Brain microvascular endothelial cell (primary cell): ENCODE results near the gene CUL5.

ENCODE experiments used
- DNase-seq: peaks from one replicate; pipeline ENCODE4 v3.0.0-alpha.2; 2020
- H3K27ac ChIP-seq: fragments of 250-450 bp; sonication (Bioruptor Pico); 2 replicates; pipeline ENCODE4 v1.5.1; 2020; ENCODE audit warnings: mild to moderate bottlenecking, moderate library complexity
- H3K27me3 ChIP-seq: fragments of 250-450 bp; sonication (Bioruptor Pico); replicated peaks from 2 replicates; pipeline ENCODE4 v1.5.1; 2020; ENCODE audit warnings: mild to moderate bottlenecking
- H3K36me3 ChIP-seq: fragments of 250-450 bp; sonication (Bioruptor Pico); replicated peaks from 2 replicates; pipeline ENCODE4 v1.5.1; 2020; ENCODE audit warnings: mild to moderate bottlenecking
- H3K4me3 ChIP-seq: 2 replicates; pipeline ENCODE4 v1.5.1; 2011; ENCODE audit warnings: low read depth, mild to moderate bottlenecking, control low read depth, low read length, moderate library complexity
- in situ Hi-C: cut with HindIII; loops from 2 replicates; pipeline ENCODE4 v1.10.0; 2017; ENCODE audit warnings: low sequenced_read_pairs, low pct_ligation_motif_present
- TF ChIP-seq, protein P1 (sequence below): IDR thresholded peaks from 2 replicates; pipeline ENCODE4 v1.5.1; 2011; ENCODE audit warnings: low read depth, mild to moderate bottlenecking, moderate library complexity, low read length, control low read depth, inconsistent platforms; ENCODE audit errors: missing control alignments

The CUL5 gene

DNA sequence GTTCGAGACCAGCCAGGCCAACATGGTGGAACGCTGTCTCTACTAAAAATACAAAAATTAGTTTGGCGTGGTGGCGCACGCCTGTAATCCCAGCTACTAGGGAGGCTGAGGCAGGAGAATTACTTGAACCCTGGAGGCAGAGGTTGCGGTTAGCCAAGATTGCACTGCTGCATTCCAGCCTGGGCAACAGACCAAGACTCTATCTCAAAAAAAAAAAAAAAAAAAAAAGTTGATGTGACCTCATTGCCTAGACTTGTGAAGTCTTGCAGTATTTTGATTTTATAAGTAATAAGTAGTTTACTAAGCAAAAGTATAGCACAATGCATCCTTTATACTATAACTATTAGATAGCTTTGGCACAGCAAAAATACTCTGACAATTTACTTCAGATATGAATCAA lies 9.9 kb upstream of the CUL5 start:
- DNase-seq: no peak
- Histone ChIP-seq H3K36me3 (no peaks in the 10 kb centered on the region), H3K27me3 (no peaks in the 10 kb centered on the region), H3K27ac (no peak overlapping the region), H3K4me3 (no peak overlapping the region)
- TF ChIP-seq, protein P1, sequence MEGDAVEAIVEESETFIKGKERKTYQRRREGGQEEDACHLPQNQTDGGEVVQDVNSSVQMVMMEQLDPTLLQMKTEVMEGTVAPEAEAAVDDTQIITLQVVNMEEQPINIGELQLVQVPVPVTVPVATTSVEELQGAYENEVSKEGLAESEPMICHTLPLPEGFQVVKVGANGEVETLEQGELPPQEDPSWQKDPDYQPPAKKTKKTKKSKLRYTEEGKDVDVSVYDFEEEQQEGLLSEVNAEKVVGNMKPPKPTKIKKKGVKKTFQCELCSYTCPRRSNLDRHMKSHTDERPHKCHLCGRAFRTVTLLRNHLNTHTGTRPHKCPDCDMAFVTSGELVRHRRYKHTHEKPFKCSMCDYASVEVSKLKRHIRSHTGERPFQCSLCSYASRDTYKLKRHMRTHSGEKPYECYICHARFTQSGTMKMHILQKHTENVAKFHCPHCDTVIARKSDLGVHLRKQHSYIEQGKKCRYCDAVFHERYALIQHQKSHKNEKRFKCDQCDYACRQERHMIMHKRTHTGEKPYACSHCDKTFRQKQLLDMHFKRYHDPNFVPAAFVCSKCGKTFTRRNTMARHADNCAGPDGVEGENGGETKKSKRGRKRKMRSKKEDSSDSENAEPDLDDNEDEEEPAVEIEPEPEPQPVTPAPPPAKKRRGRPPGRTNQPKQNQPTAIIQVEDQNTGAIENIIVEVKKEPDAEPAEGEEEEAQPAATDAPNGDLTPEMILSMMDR: no peak
- in situ Hi-C loops: no loop called here

DNA sequence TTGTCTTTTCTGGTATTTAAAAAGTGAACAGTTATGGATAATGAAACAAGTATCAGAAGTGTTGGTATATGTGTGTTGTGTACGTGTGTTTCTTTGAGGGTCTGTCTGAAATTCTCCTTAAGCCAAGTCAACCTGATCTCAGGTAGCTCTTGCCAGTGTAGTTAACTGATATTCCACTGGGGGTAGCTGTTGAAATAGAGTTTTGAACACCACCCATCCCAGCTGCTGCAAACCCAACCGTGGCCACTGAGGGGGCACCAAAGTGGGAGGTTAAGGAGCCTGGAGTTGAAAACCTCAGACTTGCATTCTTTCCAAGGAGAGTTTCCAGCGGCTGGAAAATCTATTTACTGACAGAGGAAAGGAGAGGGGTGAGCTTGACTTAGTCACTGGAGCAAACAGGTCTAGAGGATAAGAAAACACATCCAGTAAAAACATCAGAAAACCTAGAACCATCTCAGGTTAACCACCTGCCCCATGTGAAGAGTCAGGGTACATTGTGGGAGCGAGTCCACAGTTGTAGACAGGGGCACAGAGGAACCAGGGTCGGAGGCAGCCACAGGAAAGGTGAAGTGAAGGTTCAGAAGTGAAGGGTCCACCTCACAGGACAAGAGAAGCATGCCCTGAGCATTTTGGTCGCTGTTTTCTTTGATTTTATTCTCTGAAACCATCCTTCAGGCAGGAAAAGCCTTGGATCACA lies 8.8 kb upstream of the CUL5 start:
- peak; percentile 21 for DNase-seq
- Histone ChIP-seq H3K27ac (no peak overlapping the region), H3K27me3 (no peaks in the 10 kb centered on the region), H3K4me3 (no peak overlapping the region), H3K36me3 (no peaks in the 10 kb centered on the region)
- TF ChIP-seq, protein P1: peak; percentile 68
- in situ Hi-C loops: no loop called here

DNA sequence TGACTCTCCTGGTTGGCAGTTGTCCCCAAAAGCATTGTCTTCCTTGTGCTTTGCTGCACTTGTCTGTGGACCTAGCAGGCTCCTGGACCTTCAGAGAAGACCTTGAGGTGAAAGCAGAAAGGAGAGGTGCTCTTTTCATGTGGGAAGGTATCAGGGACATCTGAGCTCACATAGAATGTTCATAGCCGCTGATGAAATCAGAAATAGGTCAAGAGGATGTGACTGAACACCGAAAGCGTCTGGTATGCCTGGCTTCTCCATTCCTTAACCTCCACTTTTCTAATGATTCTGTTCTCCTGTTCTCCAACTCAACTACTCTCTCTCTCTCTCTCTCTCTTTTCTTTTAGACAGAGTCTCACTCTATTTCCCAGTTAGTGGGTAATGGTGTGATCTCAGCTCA lies 6.2 kb upstream of the CUL5 start:
- H3K36me3 ChIP-seq: no peaks in the 10 kb centered on the region
- TF ChIP-seq, protein P1: no peak
- in situ Hi-C loops: no loop called here
- no peaks in the 10 kb centered on the region for H3K27me3 ChIP-seq
- DNase-seq: no peak
- no peak overlapping the region for H3K27ac ChIP-seq
- H3K4me3 ChIP-seq: no peak overlapping the region

DNA sequence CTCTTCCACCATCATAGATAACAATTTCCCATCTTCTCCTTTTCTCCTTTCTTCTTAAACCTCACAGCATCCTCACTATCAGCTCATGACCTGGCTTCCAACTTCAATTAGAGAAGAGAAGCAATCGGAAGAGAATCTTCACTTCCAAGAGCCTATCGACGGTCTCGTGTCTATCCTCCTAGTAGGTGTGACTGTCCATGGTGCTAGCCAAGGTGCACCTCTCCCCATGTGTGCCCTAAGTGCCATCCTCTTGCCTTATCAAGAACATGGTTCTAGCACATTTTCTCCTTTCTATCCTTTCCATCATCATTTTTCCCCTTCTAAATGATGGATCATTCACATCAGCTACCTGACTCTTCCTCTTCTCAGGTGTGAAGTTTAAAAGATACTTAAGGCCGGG lies 5.1 kb upstream of the CUL5 start:
- Histone ChIP-seq H3K27ac (no peak overlapping the region), H3K27me3 (no peaks in the 10 kb centered on the region), H3K36me3 (no peaks in the 10 kb centered on the region), H3K4me3 (no peak overlapping the region)
- in situ Hi-C loops: no loop called here
- DNase-seq: no peak
- TF ChIP-seq, protein P1: no peak

DNA sequence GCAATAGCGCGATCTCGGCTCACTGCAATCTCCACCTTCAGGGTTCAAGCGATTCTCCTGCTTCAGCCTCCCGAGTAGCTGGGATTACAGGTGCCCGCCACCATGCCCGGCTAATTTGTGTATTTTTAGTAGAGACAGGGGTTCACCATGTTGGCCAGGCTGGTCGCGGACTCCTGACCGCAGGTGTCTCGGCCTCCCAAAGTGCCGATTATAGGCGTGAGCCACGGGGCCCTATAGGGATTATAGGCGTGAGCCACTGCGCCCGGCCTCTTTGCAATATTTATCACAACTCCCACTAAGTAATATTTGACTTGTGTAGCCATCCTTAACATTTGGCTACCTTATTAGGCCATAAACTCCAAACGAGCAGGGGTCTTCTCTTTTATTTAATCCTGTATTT lies 879 bp upstream of the CUL5 start:
- Histone ChIP-seq H3K27ac (no peak overlapping the region), H3K4me3 (no peak overlapping the region), H3K27me3 (no peaks in the 10 kb centered on the region), H3K36me3 (no peaks in the 10 kb centered on the region)
- TF ChIP-seq, protein P1: no peak
- in situ Hi-C loops: no loop called here
- DNase-seq: no peak
